ENCODE data around the gene MRPS12.
A peak's percentile ranks its signal among the peaks of the same experiment; 100 is the strongest.

MRPS12 gene

DNA sequence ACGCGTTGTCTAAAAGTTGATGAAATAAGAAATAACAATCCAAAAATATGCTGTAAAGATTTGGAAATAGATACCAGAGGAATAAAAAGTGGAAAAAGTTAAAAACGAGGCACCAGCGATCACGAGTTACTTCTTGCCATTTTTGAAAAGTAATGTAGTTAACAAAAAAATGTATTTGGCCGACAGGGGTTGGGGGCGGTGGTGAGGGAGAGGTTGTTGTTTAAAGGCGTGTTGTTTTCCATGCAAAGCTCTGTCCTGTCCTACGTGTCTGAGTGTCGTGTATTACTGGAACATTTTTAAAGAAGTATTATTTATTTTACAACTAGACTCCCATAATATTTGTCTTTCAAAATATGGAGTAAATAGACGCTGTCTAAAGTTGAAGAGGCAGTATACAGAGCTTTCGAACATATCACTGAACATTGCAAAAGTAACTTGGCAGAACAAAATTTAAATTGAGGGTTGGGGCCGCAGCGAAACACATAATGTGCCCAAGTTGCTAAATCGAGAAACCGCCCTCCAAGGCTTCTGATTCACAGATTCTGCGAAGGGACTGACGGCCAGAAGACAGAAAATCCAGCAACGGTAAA lies 44.0 kb downstream of the MRPS12 start (continued):
- TF ChIP-seq, protein P1, sequence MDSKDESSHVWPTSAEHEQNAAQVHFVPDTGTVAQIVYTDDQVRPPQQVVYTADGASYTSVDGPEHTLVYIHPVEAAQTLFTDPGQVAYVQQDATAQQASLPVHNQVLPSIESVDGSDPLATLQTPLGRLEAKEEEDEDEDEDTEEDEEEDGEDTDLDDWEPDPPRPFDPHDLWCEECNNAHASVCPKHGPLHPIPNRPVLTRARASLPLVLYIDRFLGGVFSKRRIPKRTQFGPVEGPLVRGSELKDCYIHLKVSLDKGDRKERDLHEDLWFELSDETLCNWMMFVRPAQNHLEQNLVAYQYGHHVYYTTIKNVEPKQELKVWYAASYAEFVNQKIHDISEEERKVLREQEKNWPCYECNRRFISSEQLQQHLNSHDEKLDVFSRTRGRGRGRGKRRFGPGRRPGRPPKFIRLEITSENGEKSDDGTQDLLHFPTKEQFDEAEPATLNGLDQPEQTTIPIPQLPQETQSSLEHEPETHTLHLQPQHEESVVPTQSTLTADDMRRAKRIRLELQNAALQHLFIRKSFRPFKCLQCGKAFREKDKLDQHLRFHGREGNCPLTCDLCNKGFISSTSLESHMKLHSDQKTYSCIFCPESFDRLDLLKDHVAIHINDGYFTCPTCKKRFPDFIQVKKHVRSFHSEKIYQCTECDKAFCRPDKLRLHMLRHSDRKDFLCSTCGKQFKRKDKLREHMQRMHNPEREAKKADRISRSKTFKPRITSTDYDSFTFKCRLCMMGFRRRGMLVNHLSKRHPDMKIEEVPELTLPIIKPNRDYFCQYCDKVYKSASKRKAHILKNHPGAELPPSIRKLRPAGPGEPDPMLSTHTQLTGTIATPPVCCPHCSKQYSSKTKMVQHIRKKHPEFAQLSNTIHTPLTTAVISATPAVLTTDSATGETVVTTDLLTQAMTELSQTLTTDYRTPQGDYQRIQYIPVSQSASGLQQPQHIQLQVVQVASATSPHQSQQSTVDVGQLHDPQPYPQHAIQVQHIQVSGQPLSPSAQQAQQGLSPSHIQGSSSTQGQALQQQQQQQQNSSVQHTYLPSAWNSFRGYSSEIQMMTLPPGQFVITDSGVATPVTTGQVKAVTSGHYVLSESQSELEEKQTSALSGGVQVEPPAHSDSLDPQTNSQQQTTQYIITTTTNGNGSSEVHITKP (tag by site-specific recombination; IDR thresholded peaks at IDR 0.05) = no peak
- no peak for TF ChIP-seq KLF8 (tag by site-specific recombination; IDR thresholded peaks at IDR 0.05)

DNA sequence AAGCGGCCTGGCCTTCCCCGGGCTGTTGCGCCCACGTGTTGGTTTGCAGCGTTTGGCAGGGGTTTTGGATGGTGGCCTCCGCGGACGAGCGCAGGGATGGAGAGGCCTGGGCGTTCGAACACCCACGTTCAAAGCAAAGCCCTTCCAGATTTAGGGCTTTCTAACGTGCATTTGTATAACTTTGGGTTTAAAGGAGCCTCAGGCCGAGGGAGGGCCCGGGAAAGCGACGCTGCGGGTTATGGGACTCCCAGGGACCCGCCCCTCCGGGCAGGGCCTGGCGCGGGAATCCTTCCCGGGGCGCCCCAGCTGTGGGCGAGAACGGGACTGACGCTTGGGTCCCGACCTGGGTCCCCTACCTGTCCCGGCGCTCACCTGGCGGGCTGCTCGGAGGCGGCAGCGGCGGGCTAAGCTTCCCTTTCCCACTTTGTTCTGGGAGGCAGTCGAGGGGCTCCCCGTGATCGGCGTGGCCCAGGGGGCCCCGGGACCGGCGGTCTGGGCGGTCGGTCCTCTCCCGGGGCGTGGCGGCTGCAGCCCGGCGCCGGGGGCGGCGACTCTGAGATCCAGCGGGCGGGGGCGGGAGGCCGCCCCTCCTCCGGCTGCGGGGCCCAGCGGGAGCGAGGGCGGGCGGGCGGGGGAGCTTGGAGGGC lies 44.6 kb downstream of the MRPS12 start, which contains the start of gene FBXO17:
Gene FBXO17 (minus strand): TSS at position 529 of the 647 bp plus-strand sequence. CDS start 25,423 bp downstream, outside the sequence.
- no peaks in the 10 kb centered on the region for H3K9me3 ChIP-seq (ENCODE audit: control insufficient read depth, insufficient read depth, low read depth, low read length)
- H3K4me1 ChIP-seq (ENCODE audit: control insufficient read depth, insufficient read depth, low read length) = peaks cover 32% of the 10 kb centered on the region
- H3K36me3 ChIP-seq (ENCODE audit: control insufficient read depth in 2 of 2, insufficient read depth in 1 of 2, low read length in 2 of 2) = peaks cover 10 to 31% of the 10 kb centered on the region in 2 experiments
- POLR2A ChIA-PET = interaction anchor here (0.6 to 2.6 kb wide), 16 partner anchors 9 to 460 kb away, joined by 3 to 24 read pairs (median 4); partner anchors contain the start of genes FBXO27, MRPS12, RPS16 and SAMD4B
- peak within 1 kb of the TSS; percentile 96 for H3K27ac ChIP-seq (ENCODE audit: extremely low read depth, low read depth, low read length)
- peak within 1 kb of the TSS; percentile 65 for H3K4me3 ChIP-seq (ENCODE audit: low read depth, low read length)
- CTCF ChIA-PET = interaction anchor here (0.7 to 5.9 kb wide), 31 partner anchors 7 to 573 kb away, joined by 3 to 62 read pairs (median 4); partner anchors contain the start of genes FAM98C, FBXO27 and SYCN
- TF ChIP-seq, protein P2, sequence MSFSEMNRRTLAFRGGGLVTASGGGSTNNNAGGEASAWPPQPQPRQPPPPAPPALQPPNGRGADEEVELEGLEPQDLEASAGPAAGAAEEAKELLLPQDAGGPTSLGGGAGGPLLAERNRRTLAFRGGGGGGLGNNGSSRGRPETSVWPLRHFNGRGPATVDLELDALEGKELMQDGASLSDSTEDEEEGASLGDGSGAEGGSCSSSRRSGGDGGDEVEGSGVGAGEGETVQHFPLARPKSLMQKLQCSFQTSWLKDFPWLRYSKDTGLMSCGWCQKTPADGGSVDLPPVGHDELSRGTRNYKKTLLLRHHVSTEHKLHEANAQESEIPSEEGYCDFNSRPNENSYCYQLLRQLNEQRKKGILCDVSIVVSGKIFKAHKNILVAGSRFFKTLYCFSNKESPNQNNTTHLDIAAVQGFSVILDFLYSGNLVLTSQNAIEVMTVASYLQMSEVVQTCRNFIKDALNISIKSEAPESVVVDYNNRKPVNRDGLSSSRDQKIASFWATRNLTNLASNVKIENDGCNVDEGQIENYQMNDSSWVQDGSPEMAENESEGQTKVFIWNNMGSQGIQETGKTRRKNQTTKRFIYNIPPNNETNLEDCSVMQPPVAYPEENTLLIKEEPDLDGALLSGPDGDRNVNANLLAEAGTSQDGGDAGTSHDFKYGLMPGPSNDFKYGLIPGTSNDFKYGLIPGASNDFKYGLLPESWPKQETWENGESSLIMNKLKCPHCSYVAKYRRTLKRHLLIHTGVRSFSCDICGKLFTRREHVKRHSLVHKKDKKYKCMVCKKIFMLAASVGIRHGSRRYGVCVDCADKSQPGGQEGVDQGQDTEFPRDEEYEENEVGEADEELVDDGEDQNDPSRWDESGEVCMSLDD (tag by site-specific recombination; IDR thresholded peaks at IDR 0.05) = peak; percentile 98
- TF ChIP-seq, protein P3, sequence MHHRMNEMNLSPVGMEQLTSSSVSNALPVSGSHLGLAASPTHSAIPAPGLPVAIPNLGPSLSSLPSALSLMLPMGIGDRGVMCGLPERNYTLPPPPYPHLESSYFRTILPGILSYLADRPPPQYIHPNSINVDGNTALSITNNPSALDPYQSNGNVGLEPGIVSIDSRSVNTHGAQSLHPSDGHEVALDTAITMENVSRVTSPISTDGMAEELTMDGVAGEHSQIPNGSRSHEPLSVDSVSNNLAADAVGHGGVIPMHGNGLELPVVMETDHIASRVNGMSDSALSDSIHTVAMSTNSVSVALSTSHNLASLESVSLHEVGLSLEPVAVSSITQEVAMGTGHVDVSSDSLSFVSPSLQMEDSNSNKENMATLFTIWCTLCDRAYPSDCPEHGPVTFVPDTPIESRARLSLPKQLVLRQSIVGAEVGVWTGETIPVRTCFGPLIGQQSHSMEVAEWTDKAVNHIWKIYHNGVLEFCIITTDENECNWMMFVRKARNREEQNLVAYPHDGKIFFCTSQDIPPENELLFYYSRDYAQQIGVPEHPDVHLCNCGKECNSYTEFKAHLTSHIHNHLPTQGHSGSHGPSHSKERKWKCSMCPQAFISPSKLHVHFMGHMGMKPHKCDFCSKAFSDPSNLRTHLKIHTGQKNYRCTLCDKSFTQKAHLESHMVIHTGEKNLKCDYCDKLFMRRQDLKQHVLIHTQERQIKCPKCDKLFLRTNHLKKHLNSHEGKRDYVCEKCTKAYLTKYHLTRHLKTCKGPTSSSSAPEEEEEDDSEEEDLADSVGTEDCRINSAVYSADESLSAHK (tag by site-specific recombination; IDR thresholded peaks at IDR 0.05) = no peak
- TF ChIP-seq ZNF140 (tag by site-specific recombination; IDR thresholded peaks at IDR 0.05) (no peak), ZNF341 (tag by site-specific recombination; IDR thresholded peaks at IDR 0.05; ENCODE audit: low read depth) (peak; percentile 96), YY2 (tag by site-specific recombination; IDR thresholded peaks at IDR 0.05) (no peak), GLI4 (tag by site-specific recombination; IDR thresholded peaks at IDR 0.05) (no peak), ZNF571 (tag by site-specific recombination; IDR thresholded peaks at IDR 0.05) (no peak), SETDB1 (IDR thresholded peaks at IDR 0.05; ENCODE audit: insufficient read length, low read length) (no peak), ZNF266 (tag by site-specific recombination; IDR thresholded peaks at IDR 0.05; ENCODE audit: low read depth) (no peak), ZIC2 (tag by site-specific recombination; IDR thresholded peaks at IDR 0.05) (peak; percentile 83), ZBTB48 (tag by site-specific recombination; IDR thresholded peaks at IDR 0.05) (peak; percentile 98), ZNF391 (tag by site-specific recombination; IDR thresholded peaks at IDR 0.05; ENCODE audit: borderline replicate concordance, low read depth) (no peak), ZNF175 (tag by site-specific recombination; IDR thresholded peaks at IDR 0.05) (no peak)
- TF ChIP-seq, protein P4, sequence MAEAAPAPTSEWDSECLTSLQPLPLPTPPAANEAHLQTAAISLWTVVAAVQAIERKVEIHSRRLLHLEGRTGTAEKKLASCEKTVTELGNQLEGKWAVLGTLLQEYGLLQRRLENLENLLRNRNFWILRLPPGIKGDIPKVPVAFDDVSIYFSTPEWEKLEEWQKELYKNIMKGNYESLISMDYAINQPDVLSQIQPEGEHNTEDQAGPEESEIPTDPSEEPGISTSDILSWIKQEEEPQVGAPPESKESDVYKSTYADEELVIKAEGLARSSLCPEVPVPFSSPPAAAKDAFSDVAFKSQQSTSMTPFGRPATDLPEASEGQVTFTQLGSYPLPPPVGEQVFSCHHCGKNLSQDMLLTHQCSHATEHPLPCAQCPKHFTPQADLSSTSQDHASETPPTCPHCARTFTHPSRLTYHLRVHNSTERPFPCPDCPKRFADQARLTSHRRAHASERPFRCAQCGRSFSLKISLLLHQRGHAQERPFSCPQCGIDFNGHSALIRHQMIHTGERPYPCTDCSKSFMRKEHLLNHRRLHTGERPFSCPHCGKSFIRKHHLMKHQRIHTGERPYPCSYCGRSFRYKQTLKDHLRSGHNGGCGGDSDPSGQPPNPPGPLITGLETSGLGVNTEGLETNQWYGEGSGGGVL (tag by site-specific recombination; IDR thresholded peaks at IDR 0.05) = peak; percentile 80
- TF ChIP-seq, protein P5, sequence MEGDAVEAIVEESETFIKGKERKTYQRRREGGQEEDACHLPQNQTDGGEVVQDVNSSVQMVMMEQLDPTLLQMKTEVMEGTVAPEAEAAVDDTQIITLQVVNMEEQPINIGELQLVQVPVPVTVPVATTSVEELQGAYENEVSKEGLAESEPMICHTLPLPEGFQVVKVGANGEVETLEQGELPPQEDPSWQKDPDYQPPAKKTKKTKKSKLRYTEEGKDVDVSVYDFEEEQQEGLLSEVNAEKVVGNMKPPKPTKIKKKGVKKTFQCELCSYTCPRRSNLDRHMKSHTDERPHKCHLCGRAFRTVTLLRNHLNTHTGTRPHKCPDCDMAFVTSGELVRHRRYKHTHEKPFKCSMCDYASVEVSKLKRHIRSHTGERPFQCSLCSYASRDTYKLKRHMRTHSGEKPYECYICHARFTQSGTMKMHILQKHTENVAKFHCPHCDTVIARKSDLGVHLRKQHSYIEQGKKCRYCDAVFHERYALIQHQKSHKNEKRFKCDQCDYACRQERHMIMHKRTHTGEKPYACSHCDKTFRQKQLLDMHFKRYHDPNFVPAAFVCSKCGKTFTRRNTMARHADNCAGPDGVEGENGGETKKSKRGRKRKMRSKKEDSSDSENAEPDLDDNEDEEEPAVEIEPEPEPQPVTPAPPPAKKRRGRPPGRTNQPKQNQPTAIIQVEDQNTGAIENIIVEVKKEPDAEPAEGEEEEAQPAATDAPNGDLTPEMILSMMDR (tag by site-specific recombination; IDR thresholded peaks at IDR 0.05) = no peak
- TF ChIP-seq, protein P6, sequence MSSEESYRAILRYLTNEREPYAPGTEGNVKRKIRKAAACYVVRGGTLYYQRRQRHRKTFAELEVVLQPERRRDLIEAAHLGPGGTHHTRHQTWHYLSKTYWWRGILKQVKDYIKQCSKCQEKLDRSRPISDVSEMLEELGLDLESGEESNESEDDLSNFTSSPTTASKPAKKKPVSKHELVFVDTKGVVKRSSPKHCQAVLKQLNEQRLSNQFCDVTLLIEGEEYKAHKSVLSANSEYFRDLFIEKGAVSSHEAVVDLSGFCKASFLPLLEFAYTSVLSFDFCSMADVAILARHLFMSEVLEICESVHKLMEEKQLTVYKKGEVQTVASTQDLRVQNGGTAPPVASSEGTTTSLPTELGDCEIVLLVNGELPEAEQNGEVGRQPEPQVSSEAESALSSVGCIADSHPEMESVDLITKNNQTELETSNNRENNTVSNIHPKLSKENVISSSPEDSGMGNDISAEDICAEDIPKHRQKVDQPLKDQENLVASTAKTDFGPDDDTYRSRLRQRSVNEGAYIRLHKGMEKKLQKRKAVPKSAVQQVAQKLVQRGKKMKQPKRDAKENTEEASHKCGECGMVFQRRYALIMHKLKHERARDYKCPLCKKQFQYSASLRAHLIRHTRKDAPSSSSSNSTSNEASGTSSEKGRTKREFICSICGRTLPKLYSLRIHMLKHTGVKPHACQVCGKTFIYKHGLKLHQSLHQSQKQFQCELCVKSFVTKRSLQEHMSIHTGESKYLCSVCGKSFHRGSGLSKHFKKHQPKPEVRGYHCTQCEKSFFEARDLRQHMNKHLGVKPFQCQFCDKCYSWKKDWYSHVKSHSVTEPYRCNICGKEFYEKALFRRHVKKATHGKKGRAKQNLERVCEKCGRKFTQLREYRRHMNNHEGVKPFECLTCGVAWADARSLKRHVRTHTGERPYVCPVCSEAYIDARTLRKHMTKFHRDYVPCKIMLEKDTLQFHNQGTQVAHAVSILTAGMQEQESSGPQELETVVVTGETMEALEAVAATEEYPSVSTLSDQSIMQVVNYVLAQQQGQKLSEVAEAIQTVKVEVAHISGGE (tag by site-specific recombination; conservative IDR thresholded peaks at IDR 0.05; ENCODE audit: low read depth) = peak; percentile 46; the same call in 1 of the 2 replicates

All from HEK293 (cell line).